Liver (tissue), 9 donors: ENCODE results near the gene MYO9A. TPM values are rescaled to one million over a fixed set of nuclear protein-coding genes. Genes with fewer than 3 reads are reported as not detected.
"Not testable (repeated sequence)": the region's sequence is repeated elsewhere in the genome, so short reads cannot be mapped to it uniquely, and the experiment has no call there.

Source experiments
- DNase-seq: peaks from one replicate; pipeline ENCODE4 v3.0.0-alpha.2; 2017; ENCODE audit warnings: low spot score
- H3K27ac ChIP-seq, 2 donors: one replicate each; pipeline ENCODE4 v1.7.0; 2013; ENCODE audit warnings: inconsistent platforms in 2 of 2, low read length in 2 of 2, control low read depth in 1 of 2, low read depth in 1 of 2, mild to moderate bottlenecking in 1 of 2
- H3K27me3 ChIP-seq, 4 donors: one replicate each; pipeline versions ENCODE4 v1.6.1 to v1.7.0; 2013; ENCODE audit warnings: low read length in 3 of 4, inconsistent platforms in 1 of 4, mild to moderate bottlenecking in 1 of 4, moderate library complexity in 1 of 4; ENCODE audit not compliant: control insufficient read depth in 4 of 4, insufficient read depth in 4 of 4
- H3K36me3 ChIP-seq, 4 donors: one replicate each; pipeline versions ENCODE4 v1.6.1 to v1.7.0; 2013; ENCODE audit warnings: low read length in 3 of 4, mild to moderate bottlenecking in 3 of 4, low read depth in 1 of 4, moderate library complexity in 1 of 4; ENCODE audit not compliant: control insufficient read depth in 4 of 4, insufficient read depth in 3 of 4
- H3K4me1 ChIP-seq, 4 donors: one replicate each; pipeline versions ENCODE4 v1.6.1 to v1.7.0; 2013; ENCODE audit warnings: low read length in 3 of 4, mild to moderate bottlenecking in 3 of 4, moderate library complexity in 1 of 4; ENCODE audit not compliant: control insufficient read depth in 4 of 4, insufficient read depth in 4 of 4
- H3K4me3 ChIP-seq, 3 donors: one replicate each; pipeline versions ENCODE4 v1.6.1 to v1.7.0; 2013; ENCODE audit warnings: low read length in 3 of 3, control low read depth in 1 of 3, low read depth in 1 of 3, mild to moderate bottlenecking in 1 of 3
- H3K9ac ChIP-seq, 2 donors: one replicate each; pipeline ENCODE4 v1.7.0; 2013; ENCODE audit warnings: low read length in 2 of 2, mild to moderate bottlenecking in 2 of 2, moderate library complexity in 2 of 2, control low read depth in 1 of 2, low read depth in 1 of 2
- H3K9me3 ChIP-seq, 4 donors: one replicate each; pipeline versions ENCODE4 v1.6.1 to v1.7.0; 2013; ENCODE audit warnings: low read length in 3 of 4; ENCODE audit not compliant: control insufficient read depth in 4 of 4
- EGR1 ChIP-seq, 2 donors: IDR thresholded peaks; 2 replicates each; pipeline ENCODE4 v1.6.1; 2016 to 2018; ENCODE audit warnings: antibody characterized with exemption in 2 of 2, low read depth in 2 of 2
- FOXA1 ChIP-seq: IDR thresholded peaks from 2 replicates; pipeline ENCODE4 v1.6.1; 2016; ENCODE audit warnings: antibody characterized with exemption
- FOXA2 ChIP-seq: IDR thresholded peaks from 2 replicates; pipeline ENCODE4 v1.6.1; 2016; ENCODE audit warnings: antibody characterized with exemption
- GABPA ChIP-seq, 2 donors: IDR thresholded peaks in 1 of 2; conservative IDR thresholded peaks in 1 of 2; 2 replicates each; pipeline ENCODE4 v1.6.1; 2016; ENCODE audit warnings: antibody characterized with exemption in 2 of 2, mild to moderate bottlenecking in 1 of 2, moderate library complexity in 1 of 2
- HNF4A ChIP-seq, 2 donors: conservative IDR thresholded peaks; 2 replicates each; pipeline ENCODE4 v1.6.1; 2016; ENCODE audit warnings: antibody characterized with exemption in 2 of 2, mild to moderate bottlenecking in 2 of 2
- HNF4G ChIP-seq: IDR thresholded peaks from 2 replicates; pipeline ENCODE4 v1.6.1; 2016; ENCODE audit warnings: antibody characterized with exemption
- JUND ChIP-seq, 2 donors: IDR thresholded peaks; 2 replicates each; pipeline ENCODE4 v1.6.1; 2016; ENCODE audit warnings: antibody characterized with exemption in 2 of 2
- NR2F2 ChIP-seq: IDR thresholded peaks from 2 replicates; pipeline ENCODE4 v1.6.1; 2016; ENCODE audit warnings: antibody characterized with exemption
- RAD21 ChIP-seq, 2 donors: IDR thresholded peaks; 2 replicates each; pipeline ENCODE4 v1.6.1; 2016; ENCODE audit warnings: antibody characterized with exemption in 2 of 2, mild to moderate bottlenecking in 2 of 2
- RXRA ChIP-seq, 2 donors: IDR thresholded peaks; 2 replicates each; pipeline ENCODE4 v1.6.1; 2017 to 2018; ENCODE audit warnings: antibody characterized with exemption in 2 of 2, mild to moderate bottlenecking in 1 of 2
- SP1 ChIP-seq: IDR thresholded peaks from 2 replicates; pipeline ENCODE4 v1.6.1; 2018; ENCODE audit warnings: antibody characterized with exemption, mild to moderate bottlenecking
- TAF1 ChIP-seq: conservative IDR thresholded peaks from 2 replicates; pipeline ENCODE4 v1.6.1; 2016; ENCODE audit warnings: antibody characterized with exemption, mild to moderate bottlenecking
- YY1 ChIP-seq: IDR thresholded peaks from 2 replicates; pipeline ENCODE4 v1.6.1; 2016; ENCODE audit warnings: antibody characterized with exemption, mild to moderate bottlenecking
- WGBS: extraction: QIAGEN DNeasy Blood & Tissue Kit; methylation state at CpG from one replicate; pipeline ENCODE4 v1.1.7; 2013; 5-methylcytosine and 5-hydroxymethylcytosine counted together
- polyA plus RNA-seq, 2 donors: library from polyadenylated mRNA; stranded (reverse) in 1 of 2; unstranded in 1 of 2; fragments of 200-250 nt in 1 of 2; fragments of >200 nt in 1 of 2; fragmentation: Nextera tagmentation in 1 of 2; extraction: Ambion mirVana in 1 of 2; gene quantifications; one replicate each; pipeline versions ENCODE4 v1.2.1 to v1.2.3, GENCODE V29; 2013 to 2015
- total RNA-seq, 2 donors: library from RNA; depleted of rRNA; stranded (reverse); fragments of >200 nt; gene quantifications; one replicate each; pipeline ENCODE4 v1.2.3, GENCODE V29; 2014
- TF ChIP-seq, protein P1 (sequence below): IDR thresholded peaks from 2 replicates; pipeline ENCODE4 v1.6.1; 2016; ENCODE audit warnings: antibody characterized with exemption
- TF ChIP-seq, protein P2 (sequence below): fragments of 150-350 bp; IDR thresholded peaks from 2 replicates; pipeline ENCODE4 v1.5.1; 2017; ENCODE audit warnings: improper control_type of control experiment, low read depth, low read length; ENCODE audit not compliant: missing input control
- TF ChIP-seq, protein P3 (sequence below): IDR thresholded peaks from 2 replicates; pipeline ENCODE4 v1.6.1; 2016; ENCODE audit warnings: antibody characterized with exemption, mild to moderate bottlenecking
- TF ChIP-seq, protein P4 (sequence below): IDR thresholded peaks from 2 replicates; pipeline ENCODE4 v1.6.1; 2016; ENCODE audit warnings: antibody characterized with exemption
- TF ChIP-seq, protein P5 (sequence below): IDR thresholded peaks from 2 replicates; pipeline ENCODE4 v1.6.1; 2016; ENCODE audit warnings: antibody characterized with exemption
- donor health status: healthy.
- donor health status: healthy.
- donor health status: healthy.
- donor health status: healthy.
- donor health status: healthy.

The MYO9A gene
- total and polyA plus RNA-seq, 4 donors: 1.4 to 14.9 (median 8.4) TPM

DNA sequence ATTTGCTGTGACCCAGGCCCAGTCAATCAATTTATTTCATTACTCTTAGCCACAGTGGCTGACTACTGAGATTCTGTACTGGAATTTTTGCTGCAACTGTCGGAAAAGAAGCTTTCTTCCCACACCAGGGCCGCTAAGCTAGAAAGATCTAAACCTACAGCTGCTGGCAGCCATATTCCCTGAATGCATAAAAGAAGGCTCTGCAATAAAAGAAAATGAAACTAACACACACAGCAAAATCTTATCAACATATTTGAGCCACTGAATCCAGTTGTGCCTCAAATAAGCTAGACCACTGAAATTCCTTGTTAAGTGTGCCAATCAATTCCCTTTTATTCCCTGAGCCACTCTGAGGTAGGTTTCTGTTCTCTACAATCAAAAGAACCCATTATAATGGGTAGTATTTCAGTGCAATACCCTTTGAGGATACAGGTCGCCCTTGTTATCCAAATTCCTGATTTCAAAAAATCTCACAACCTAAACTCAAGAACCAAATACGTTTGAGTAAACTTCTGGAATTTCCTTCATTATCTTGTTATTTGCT is 60.3 kb downstream of the MYO9A start:
- Histone ChIP-seq H3K9me3 (no peaks in the 10 kb centered on the region), H3K9ac (no peak overlapping the region), H3K4me3 (no peak overlapping the region), H3K27me3 (no peaks in the 10 kb centered on the region), H3K36me3 (no peaks in the 10 kb centered on the region), H3K27ac (no peak overlapping the region), H3K4me1 (peaks cover 0 to 6% (median 1%) of the 10 kb centered on the region in 4 donors)
- TF ChIP-seq GABPA (IDR thresholded peaks at IDR 0.05 in 1 of 2, conservative IDR thresholded peaks at IDR 0.05 in 1 of 2): no peak
- no peak for TF ChIP-seq EGR1 (IDR thresholded peaks at IDR 0.05; ENCODE audit: low read depth in 2 of 2)
- TF ChIP-seq, protein P1, sequence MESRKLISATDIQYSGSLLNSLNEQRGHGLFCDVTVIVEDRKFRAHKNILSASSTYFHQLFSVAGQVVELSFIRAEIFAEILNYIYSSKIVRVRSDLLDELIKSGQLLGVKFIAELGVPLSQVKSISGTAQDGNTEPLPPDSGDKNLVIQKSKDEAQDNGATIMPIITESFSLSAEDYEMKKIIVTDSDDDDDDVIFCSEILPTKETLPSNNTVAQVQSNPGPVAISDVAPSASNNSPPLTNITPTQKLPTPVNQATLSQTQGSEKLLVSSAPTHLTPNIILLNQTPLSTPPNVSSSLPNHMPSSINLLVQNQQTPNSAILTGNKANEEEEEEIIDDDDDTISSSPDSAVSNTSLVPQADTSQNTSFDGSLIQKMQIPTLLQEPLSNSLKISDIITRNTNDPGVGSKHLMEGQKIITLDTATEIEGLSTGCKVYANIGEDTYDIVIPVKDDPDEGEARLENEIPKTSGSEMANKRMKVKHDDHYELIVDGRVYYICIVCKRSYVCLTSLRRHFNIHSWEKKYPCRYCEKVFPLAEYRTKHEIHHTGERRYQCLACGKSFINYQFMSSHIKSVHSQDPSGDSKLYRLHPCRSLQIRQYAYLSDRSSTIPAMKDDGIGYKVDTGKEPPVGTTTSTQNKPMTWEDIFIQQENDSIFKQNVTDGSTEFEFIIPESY: no peak
- TF ChIP-seq RAD21 (IDR thresholded peaks at IDR 0.05): no peak
- TF ChIP-seq HNF4G: no peak
- TF ChIP-seq, protein P2, sequence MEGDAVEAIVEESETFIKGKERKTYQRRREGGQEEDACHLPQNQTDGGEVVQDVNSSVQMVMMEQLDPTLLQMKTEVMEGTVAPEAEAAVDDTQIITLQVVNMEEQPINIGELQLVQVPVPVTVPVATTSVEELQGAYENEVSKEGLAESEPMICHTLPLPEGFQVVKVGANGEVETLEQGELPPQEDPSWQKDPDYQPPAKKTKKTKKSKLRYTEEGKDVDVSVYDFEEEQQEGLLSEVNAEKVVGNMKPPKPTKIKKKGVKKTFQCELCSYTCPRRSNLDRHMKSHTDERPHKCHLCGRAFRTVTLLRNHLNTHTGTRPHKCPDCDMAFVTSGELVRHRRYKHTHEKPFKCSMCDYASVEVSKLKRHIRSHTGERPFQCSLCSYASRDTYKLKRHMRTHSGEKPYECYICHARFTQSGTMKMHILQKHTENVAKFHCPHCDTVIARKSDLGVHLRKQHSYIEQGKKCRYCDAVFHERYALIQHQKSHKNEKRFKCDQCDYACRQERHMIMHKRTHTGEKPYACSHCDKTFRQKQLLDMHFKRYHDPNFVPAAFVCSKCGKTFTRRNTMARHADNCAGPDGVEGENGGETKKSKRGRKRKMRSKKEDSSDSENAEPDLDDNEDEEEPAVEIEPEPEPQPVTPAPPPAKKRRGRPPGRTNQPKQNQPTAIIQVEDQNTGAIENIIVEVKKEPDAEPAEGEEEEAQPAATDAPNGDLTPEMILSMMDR: no peak
- TF ChIP-seq JUND (IDR thresholded peaks at IDR 0.05): no peak
- TF ChIP-seq FOXA1: no peak
- TF ChIP-seq RXRA (IDR thresholded peaks at IDR 0.05): no peak
- TF ChIP-seq, protein P3, sequence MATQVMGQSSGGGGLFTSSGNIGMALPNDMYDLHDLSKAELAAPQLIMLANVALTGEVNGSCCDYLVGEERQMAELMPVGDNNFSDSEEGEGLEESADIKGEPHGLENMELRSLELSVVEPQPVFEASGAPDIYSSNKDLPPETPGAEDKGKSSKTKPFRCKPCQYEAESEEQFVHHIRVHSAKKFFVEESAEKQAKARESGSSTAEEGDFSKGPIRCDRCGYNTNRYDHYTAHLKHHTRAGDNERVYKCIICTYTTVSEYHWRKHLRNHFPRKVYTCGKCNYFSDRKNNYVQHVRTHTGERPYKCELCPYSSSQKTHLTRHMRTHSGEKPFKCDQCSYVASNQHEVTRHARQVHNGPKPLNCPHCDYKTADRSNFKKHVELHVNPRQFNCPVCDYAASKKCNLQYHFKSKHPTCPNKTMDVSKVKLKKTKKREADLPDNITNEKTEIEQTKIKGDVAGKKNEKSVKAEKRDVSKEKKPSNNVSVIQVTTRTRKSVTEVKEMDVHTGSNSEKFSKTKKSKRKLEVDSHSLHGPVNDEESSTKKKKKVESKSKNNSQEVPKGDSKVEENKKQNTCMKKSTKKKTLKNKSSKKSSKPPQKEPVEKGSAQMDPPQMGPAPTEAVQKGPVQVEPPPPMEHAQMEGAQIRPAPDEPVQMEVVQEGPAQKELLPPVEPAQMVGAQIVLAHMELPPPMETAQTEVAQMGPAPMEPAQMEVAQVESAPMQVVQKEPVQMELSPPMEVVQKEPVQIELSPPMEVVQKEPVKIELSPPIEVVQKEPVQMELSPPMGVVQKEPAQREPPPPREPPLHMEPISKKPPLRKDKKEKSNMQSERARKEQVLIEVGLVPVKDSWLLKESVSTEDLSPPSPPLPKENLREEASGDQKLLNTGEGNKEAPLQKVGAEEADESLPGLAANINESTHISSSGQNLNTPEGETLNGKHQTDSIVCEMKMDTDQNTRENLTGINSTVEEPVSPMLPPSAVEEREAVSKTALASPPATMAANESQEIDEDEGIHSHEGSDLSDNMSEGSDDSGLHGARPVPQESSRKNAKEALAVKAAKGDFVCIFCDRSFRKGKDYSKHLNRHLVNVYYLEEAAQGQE: no peak
- no peak for TF ChIP-seq NR2F2
- TF ChIP-seq, protein P4, sequence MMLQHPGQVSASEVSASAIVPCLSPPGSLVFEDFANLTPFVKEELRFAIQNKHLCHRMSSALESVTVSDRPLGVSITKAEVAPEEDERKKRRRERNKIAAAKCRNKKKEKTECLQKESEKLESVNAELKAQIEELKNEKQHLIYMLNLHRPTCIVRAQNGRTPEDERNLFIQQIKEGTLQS: no peak
- no peak for TF ChIP-seq YY1
- TF ChIP-seq FOXA2: no peak
- no peak for TF ChIP-seq HNF4A (conservative IDR thresholded peaks at IDR 0.05)
- TF ChIP-seq, protein P5, sequence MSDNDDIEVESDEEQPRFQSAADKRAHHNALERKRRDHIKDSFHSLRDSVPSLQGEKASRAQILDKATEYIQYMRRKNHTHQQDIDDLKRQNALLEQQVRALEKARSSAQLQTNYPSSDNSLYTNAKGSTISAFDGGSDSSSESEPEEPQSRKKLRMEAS: no peak
- no peak for TF ChIP-seq TAF1
- no peak for TF ChIP-seq SP1
- WGBS: 79% methylated on average over 4 of the region's 4 CpGs
- no peak for DNase-seq

DNA sequence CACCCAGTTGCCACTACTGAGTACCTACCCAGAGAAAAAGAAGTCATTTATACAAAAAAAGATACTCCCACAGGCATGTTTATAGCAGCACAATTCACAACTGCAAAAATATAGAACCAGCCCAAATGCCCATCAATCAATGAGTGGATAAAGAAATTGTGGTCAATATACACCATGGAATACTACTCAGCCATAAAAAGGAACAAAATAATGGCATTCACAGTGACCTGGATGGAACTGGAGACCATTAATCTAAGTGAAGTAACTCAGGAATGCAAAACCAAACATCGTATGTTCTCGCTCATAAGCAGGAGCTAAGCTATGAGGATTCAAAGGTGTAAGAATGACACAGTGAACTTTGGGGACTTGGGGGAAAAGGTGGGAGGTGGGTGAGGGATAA is 61.7 kb downstream of the MYO9A start:
- 98% methylated on average over 2 of the region's 2 CpGs for WGBS
- H3K4me3 ChIP-seq, DNase-seq, H3K27ac ChIP-seq, H3K9ac ChIP-seq, H3K36me3 ChIP-seq, H3K4me1 ChIP-seq, H3K27me3 ChIP-seq, H3K9me3 ChIP-seq: not testable (repeated sequence)

DNA sequence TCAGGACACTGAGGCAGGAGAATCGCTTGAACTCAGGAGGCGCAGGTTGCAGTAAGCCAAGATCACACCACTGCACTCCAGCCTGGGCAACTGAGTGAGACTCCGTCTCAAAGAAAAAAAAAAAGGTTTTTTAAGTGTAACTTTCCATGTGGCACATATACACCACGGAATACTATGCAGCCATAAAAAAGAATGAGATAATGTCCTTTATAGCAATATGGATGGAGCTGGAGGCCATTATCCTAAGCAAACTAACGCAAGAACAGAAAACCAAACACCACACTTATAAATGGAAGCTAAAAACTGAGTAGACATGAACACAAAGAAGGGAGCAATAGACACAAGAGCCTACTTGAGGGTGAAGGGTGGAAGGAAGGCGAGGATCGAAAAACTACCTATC is 64.7 kb downstream of the MYO9A start:
- DNase-seq, H3K27ac ChIP-seq, H3K4me1 ChIP-seq, H3K4me3 ChIP-seq, H3K9ac ChIP-seq, H3K9me3 ChIP-seq, H3K36me3 ChIP-seq, H3K27me3 ChIP-seq: not testable (repeated sequence)
- WGBS: 98% methylated on average over 7 of the region's 7 CpGs
